ENCODE data around the gene PCDHB3.
"Not testable (repeated sequence)": the region's sequence is repeated elsewhere in the genome, so short reads cannot be mapped to it uniquely, and the experiment has no call there.

The PCDHB3 gene

DNA sequence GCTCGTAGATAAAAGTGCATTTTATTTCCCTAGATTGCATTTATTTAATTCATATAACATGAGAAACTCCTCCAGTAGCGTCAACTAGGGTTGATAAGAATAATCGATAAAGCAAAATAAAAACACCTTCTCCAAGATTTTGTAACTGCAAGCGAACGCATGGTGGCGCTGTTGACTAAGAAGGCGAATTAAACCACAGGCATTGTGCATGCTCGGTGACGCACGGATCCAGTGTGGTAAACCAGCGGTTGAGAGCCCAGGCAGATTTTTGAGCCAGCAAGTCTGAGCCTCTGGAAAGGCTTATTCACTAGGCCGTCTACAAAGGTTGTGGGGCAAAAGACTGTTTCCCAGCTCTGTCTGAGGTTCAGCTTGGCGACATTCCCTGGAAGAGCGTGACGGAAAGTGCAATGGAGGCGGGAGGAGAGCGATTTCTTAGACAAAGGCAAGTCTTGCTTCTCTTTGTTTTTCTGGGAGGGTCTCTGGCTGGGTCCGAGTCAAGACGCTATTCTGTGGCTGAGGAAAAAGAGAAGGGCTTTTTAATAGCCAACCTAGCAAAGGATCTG, at the start of gene PCDHB3:
PCDHB3 (plus strand) TSS at position 231 of the 563 bp plus-strand sequence; CDS start at position 408, 177 bp downstream.
- DNase-seq (ENCODE audit: low read depth), result no peak

DNA sequence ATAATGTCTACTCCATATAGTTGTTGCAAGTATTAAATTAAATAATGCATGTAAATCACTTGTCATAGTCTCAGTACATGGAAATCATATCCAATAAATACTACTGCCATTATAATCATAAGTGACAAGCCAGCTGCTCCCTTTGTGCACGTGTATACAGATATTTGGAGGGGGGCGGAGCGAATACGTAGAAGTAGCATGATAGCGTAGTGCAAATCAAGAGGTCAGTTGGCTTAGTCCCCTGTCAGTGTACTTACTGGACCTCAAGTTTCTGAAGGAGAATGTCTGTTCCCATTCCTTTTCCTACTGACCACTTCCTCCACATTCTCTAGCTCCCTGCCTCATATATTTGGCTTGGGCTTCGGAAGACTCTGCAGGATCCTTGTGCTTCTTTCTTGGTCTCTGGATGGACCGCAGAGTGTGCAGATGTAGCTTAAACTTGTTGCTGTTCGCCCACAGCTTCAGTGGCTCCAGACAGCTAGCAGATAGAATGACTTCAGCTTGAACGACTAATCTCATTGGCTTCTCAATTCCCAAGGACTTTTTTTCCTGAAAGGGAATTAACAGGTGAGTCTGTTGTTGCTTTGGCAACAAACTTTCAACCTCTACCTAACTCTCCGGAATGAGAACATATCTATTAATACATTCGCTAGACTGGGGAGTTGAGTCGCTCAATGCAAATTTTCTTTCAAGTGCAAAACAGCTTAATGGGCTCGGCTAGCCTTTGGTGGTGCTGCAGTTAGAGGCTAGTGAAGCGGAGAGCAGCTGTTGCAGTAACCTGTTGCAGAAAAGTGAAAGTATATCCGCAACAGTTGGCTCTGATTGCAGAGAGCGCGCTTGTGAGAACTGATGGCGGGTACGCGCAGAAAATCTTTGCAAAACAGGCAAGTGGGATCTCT, 49.4 kb upstream of the PCDHB3 start, which contains the start of gene PCDHB1:
PCDHB1 (plus strand) TSS at position 753 of the 899 bp plus-strand sequence; CDS start at position 850, 97 bp downstream.
- DNase-seq (ENCODE audit: low read depth), result no peak

DNA sequence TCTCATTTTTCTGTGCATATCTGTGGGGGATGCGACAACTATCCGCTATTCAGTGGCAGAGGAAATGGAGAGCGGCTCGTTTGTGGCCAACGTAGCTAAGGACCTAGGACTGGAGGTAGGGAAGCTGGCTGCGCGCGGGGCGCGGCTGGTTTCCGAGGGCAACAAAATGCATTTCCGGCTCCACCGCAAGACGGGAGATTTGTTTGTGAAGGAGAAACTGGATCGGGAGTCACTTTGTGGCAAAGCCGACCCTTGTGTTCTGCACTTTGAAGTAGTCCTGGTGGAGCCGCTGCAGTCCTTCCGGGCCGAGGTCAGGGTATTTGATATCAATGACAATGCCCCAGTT, 48.8 kb upstream of the PCDHB3 start:
- no peak for DNase-seq (ENCODE audit: low read depth)

DNA sequence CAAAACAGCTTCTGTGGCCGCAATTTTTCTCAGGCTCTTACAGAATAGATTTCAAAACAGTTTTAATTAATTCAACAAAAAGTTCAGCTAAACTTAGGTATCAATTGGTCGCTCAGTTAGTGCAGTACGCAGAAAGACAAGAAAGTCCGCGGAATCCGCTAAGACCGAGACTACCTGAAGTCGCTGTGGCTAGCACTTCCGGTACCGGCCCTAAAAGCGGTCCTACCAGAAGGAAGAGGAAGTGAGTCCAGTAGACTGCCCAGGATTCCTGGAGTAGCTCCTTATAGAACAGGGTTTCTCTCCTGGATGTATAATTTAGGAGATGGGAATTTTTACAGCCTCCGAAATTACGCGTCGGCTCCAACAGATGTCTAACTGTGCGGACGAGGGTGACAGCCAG, 22.4 kb upstream of the PCDHB3 start:
- DNase-seq (ENCODE audit: low read depth), result no peak

DNA sequence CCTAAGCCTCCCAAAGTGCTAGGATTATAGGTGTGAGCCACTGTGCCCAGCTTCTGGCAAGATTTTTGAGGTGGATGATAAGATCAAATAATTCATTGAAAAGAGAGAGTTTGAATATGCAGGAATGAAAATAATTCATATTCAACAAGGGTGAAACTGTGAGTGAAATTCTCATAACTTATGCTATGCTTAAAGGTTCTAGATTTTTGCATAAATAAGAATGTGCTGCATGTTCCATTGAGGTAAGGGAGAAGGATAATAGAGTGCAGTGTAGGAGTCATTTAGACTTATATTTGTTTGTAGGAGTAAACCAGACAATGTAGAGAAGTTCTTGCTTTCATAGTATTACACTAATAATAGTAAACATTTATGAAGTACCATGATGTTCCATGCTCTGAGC, 18.0 kb upstream of the PCDHB3 start:
- DNase-seq (ENCODE audit: low read depth), result no peak

DNA sequence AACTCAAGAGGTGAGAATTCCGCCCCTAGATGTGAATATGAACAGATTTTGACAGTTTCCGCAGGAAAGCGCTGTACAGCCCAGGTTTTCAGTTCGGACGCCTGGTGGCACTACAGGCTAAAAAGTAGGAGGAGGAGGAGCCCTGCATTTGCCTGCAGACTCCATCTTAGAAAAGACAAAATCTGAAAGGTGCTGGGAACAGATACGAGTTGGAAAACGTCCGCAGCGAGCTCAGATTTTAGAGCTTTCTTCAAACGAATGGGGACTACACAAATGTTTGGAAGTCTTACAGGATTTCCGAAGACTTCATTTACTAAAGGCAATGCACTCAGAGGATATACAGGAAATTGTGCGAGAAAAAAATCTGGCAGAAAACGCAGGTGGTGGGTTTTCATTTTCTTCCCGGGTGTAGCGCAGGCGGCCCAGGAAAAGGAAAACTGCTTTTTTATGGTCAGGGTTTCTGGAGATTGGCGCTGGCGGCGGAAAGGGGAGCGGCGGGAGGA, 15.7 kb upstream of the PCDHB3 start:
- peak; percentile 28 for DNase-seq (ENCODE audit: low read depth)

DNA sequence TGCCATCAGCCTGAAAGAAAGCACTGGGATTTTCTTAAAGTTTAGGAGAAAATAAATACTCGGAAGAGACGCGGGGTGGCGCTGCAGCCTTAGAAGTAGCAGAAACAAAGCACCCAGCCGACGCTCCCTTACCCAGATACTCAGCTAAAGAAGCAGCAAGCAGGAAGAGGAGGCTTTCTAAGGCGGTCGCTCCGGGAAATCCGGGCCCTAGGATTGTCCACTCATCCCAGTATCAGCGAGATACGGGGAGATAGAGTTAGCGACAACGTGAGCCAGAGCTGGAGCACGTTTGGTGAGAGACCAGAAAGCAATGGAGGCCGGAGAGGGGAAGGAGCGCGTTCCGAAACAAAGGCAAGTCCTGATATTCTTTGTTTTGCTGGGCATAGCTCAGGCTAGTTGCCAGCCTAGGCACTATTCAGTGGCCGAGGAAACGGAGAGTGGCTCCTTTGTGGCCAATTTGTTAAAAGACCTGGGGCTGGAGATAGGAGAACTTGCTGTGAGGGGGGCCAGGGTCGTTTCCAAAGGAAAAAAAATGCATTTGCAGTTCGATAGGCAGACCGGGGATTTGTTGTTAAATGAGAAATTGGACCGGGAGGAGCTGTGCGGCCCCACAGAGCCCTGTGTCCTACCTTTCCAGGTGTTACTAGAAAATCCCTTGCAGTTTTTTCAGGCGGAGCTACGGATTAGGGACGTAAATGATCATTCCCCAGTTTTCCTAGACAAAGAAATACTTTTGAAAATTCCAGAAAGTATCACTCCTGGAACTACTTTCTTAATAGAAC, 5.6 kb upstream of the PCDHB3 start, which contains the start of gene PCDHB2:
PCDHB2 (plus strand) TSS at position 135 of the 782 bp plus-strand sequence; CDS start at position 311, 176 bp downstream.
- DNase-seq (ENCODE audit: low read depth), result no peak

DNA sequence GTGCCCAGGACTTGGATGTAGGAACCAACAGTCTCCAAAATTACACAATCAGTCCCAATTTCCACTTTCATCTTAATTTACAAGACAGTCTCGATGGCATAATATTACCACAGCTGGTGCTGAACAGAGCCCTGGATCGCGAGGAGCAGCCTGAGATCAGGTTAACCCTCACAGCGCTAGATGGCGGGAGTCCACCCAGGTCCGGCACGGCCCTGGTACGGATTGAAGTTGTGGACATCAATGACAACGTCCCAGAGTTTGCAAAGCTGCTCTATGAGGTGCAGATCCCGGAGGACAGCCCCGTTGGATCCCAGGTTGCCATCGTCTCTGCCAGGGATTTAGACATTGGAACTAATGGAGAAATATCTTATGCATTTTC, 5.0 kb upstream of the PCDHB3 start:
- DNase-seq (ENCODE audit: low read depth), result no peak

DNA sequence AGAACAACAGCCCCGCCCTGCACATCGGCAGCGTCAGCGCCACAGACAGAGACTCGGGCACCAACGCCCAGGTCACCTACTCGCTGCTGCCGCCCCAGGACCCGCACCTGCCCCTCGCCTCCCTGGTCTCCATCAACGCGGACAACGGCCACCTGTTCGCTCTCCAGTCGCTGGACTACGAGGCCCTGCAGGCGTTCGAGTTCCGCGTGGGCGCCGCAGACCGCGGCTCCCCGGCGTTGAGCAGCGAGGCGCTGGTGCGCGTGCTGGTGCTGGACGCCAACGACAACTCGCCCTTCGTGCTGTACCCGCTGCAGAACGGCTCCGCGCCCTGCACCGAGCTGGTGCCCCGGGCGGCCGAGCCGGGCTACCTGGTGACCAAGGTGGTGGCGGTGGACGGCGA, 4.1 kb upstream of the PCDHB3 start:
- not testable (repeated sequence) for DNase-seq (ENCODE audit: low read depth)

DNA sequence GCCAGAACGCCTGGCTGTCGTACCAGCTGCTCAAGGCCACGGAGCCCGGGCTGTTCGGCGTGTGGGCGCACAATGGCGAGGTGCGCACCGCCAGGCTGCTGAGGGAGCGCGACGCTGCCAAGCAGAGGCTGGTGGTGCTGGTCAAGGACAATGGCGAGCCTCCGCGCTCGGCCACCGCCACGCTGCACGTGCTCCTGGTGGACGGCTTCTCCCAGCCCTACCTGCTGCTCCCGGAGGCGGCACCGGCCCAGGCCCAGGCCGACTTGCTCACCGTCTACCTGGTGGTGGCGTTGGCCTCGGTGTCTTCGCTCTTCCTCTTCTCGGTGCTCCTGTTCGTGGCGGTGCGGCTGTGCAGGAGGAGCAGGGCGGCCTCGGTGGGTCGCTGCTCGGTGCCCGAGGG, 3.7 kb upstream of the PCDHB3 start:
- DNase-seq (ENCODE audit: low read depth), result not testable (repeated sequence)

DNA sequence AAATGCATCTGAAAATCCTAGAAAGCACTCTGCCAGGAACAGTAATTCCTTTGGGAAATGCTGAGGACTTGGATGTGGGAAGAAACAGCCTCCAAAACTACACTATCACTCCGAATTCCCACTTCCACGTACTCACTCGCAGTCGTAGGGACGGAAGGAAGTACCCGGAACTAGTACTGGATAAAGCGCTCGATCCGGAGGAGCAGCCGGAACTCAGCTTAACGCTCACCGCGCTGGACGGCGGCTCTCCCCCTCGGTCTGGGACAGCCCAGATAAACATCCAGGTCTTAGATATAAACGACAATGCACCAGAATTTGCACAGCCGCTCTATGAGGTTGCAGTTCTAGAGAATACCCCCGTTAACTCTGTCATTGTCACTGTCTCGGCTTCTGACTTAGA, 786 bp downstream of the PCDHB3 start:
- no peak for DNase-seq (ENCODE audit: low read depth)

DNA sequence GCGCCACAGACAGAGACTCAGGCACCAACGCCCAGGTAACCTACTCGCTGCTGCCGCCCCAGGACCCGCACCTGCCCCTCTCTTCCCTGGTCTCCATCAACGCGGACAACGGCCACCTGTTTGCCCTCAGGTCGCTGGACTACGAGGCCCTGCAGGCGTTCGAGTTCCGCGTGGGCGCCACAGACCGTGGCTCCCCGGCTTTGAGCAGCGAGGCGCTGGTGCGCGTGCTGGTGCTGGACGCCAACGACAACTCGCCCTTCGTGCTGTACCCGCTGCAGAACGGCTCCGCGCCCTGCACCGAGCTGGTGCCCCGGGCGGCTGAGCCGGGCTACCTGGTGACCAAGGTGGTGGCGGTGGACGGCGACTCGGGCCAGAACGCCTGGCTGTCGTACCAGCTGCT, 1.8 kb downstream of the PCDHB3 start:
- not testable (repeated sequence) for DNase-seq (ENCODE audit: low read depth)

DNA sequence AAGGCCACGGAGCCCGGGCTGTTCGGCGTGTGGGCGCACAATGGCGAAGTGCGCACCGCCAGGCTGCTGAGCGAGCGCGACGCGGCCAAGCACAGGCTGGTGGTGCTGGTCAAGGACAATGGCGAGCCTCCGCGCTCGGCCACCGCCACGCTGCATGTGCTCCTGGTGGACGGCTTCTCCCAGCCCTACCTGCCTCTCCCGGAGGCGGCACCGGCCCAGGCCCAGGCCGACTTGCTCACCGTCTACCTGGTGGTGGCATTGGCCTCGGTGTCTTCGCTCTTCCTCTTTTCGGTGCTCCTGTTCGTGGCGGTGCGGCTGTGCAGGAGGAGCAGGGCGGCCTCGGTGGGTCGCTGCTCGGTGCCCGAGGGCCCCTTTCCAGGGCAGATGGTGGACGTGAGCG, 2.2 kb downstream of the PCDHB3 start:
- DNase-seq (ENCODE audit: low read depth), result not testable (repeated sequence)

DNA sequence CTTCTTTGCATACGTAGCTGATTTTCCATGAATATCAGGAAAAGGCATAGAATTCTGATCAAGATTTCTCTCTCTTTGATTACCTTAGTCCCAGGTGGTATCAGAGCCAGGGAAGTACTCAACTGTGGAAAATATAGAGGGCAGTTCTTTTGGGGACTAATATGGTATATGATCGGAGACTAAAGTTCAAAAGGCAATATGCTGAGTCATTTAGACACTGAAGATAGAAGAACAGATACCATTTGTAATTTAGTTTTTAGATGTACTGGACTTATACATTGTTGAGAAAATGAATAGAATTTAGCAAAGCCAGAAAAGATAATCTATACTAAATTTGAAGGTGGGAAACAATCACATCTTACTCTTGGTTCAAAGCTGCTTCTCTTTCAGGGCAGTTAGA, 5.1 kb downstream of the PCDHB3 start:
- no peak for DNase-seq (ENCODE audit: low read depth)

DNA sequence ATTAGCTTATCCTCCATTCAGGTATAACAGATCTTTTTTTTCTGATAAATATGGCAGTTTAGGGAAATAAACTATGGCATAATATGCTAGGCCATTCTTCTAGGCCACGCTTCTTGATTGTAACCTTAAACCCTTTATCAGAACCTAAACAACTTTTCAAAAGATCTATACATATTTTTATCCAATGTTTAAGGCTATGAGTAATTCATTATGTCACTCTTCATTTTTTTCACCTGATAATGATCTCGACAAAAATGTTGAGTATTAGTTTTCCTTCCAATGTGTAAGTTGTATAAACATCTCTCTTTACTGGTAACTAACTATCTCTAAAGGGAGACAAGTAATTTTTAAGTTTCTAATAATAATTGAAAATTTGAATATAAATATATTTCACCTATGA, 19.0 kb downstream of the PCDHB3 start:
- no peak for DNase-seq (ENCODE audit: low read depth)

DNA sequence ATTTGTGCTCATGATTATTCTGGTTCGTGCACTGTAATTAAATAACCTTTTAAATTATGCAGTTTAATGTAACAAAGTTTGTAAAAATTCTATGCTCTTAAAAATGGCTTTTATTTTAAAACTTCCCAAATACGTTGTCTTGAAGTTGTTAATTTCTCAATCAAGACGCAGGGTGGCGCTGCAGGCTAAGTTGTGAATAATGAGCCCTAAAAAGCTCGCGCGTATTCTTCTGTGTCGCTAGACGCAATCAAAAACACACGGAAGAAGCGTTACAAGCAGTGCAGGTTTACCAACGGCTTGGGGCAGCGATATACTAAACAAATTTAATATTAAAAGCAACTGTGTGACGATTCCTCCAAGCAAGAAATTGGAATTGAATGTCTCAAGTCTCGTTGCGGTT, 21.3 kb downstream of the PCDHB3 start, which contains the start of gene PCDHB4:
PCDHB4 (plus strand) TSS at position 256 of the 400 bp plus-strand sequence. CDS start 181 bp downstream, outside the sequence.
- no peak for DNase-seq (ENCODE audit: low read depth)

DNA sequence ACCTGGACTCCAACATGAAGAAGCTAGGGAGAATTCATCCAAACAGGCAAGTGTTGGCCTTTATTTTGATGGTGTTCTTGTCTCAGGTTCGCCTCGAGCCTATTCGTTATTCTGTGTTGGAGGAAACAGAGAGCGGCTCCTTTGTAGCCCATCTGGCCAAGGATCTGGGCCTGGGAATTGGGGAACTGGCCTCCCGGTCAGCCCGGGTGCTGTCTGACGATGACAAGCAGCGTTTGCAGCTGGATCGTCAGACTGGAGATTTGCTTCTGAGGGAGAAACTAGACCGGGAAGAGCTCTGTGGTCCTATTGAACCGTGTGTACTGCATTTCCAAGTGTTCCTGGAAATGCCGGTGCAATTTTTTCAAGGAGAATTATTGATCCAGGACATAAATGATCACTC, 21.7 kb downstream of the PCDHB3 start:
- DNase-seq (ENCODE audit: low read depth), result no peak

DNA sequence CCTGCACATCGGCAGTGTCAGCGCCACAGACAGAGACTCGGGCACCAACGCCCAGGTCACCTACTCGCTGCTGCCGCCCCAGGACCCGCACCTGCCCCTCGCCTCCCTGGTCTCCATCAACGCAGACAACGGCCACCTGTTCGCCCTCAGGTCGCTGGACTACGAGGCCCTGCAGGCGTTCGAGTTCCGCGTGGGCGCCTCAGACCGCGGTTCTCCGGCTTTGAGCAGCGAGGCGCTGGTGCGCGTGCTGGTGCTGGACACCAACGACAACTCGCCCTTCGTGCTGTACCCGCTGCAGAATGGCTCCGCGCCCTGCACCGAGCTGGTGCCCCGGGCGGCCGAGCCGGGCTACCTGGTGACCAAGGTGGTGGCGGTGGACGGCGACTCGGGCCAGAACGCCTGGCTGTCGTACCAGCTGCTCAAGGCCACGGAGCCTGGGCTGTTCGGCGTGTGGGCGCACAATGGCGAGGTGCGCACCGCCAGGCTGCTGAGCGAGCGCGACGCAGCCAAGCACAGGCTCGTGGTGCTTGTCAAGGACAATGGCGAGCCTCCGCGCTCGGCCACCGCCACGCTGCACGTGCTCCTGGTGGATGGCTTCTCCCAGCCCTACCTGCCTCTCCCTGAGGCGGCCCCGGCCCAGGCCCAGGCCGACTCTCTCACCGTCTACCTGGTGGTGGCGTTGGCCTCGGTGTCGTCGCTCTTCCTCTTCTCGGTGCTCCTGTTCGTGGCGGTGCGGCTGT, 23.3 kb downstream of the PCDHB3 start:
- not testable (repeated sequence) for DNase-seq (ENCODE audit: low read depth)

DNA sequence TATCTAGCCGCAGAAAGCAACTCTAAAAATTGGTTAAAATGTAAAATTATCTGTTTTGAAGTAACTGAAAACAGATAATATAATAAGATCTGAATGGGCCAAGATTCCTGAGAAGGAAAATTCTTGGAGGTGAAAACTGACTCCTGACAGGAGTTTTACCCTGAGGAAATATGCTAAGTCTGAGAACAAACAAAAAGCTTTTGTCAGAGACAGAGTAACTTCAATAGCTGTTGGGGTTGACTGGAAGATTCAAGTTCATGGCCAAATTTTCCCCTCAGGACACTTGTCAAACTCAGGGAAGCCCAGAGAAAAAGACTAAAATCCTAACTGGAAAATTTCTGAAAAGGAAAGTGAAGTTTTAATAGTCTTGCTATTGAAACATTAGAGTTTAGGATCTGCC, 27.0 kb downstream of the PCDHB3 start:
- DNase-seq (ENCODE audit: low read depth), result no peak

DNA sequence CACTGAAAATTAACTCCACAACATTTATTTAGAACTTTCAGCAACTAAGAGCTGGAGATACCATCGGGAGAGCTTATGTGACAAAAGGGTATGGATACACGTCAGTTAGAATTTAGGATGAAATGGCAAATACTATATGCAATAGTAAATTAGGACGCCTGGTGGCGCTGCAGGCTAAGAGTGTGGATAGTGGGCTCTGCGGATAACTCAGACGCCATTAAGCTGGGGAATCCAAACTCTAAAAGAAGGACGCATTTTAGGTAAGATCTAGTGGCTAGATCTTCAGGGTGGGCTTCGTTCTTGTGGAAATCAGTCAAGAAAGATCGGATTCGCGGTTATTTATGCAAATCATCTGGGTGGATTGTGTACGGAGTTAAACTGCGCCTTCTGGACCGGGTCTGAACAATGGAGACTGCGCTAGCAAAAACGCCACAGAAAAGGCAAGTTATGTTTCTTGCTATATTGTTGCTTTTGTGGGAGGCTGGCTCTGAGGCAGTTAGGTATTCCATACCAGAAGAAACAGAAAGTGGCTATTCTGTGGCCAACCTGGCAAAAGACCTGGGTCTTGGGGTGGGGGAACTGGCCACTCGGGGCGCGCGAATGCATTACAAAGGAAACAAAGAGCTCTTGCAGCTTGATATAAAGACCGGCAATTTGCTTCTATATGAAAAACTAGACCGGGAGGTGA, 34.9 kb downstream of the PCDHB3 start, which contains the start of gene PCDHB5:
PCDHB5 (plus strand) TSS at position 177 of the 688 bp plus-strand sequence; CDS start at position 406, 229 bp downstream.
- DNase-seq (ENCODE audit: low read depth), result no peak

Data from GM04503 (cell line).